ENCODE data around the gene C9orf50. TPM values are rescaled to one million over a fixed set of nuclear protein-coding genes. Genes with fewer than 3 reads are reported as not detected.
A peak's percentile ranks its signal among the peaks of the same experiment; 100 is the strongest.

C9orf50 gene
- total RNA-seq, 1 donor from 2014 or later: not detected

- TF ChIP-seq CTCF (IDR thresholded peaks at IDR 0.05; ENCODE audit: insufficient read depth, low read length, poor library complexity, severe bottlenecking): no peak
- Histone ChIP-seq H3K27me3 (ENCODE audit: control insufficient read depth, insufficient read depth, low read length) (no peaks in the 10 kb centered on the region), H3K36me3 (ENCODE audit: control insufficient read depth, insufficient read depth, low read length) (no peaks in the 10 kb centered on the region), H3K4me3 (ENCODE audit: low read depth, low read length) (no peak overlapping the region)
- no peak for DNase-seq (ENCODE audit: low read depth)
Measured at GRCh38 chr9:129631674-129632129, 10.8 kb upstream of the C9orf50 start.

GRCh38 chr9:129630967-129631673 is 10.2 kb upstream of the C9orf50 start:
- Histone ChIP-seq H3K27me3 (ENCODE audit: control insufficient read depth, insufficient read depth, low read length) (no peaks in the 10 kb centered on the region), H3K36me3 (ENCODE audit: control insufficient read depth, insufficient read depth, low read length) (no peaks in the 10 kb centered on the region), H3K4me3 (ENCODE audit: low read depth, low read length) (no peak overlapping the region)
- TF ChIP-seq CTCF (IDR thresholded peaks at IDR 0.05; ENCODE audit: insufficient read depth, low read length, poor library complexity, severe bottlenecking): no peak
- DNase-seq (ENCODE audit: low read depth): no peak

- Histone ChIP-seq H3K4me3 (ENCODE audit: low read depth, low read length) (no peak overlapping the region), H3K27me3 (ENCODE audit: control insufficient read depth, insufficient read depth, low read length) (no peaks in the 10 kb centered on the region), H3K36me3 (ENCODE audit: control insufficient read depth, insufficient read depth, low read length) (no peaks in the 10 kb centered on the region)
- no peak for DNase-seq (ENCODE audit: low read depth)
- TF ChIP-seq CTCF (IDR thresholded peaks at IDR 0.05; ENCODE audit: insufficient read depth, low read length, poor library complexity, severe bottlenecking): no peak
Measured at GRCh38 chr9:129629251-129629820, 8.4 kb upstream of the C9orf50 start.

DNA sequence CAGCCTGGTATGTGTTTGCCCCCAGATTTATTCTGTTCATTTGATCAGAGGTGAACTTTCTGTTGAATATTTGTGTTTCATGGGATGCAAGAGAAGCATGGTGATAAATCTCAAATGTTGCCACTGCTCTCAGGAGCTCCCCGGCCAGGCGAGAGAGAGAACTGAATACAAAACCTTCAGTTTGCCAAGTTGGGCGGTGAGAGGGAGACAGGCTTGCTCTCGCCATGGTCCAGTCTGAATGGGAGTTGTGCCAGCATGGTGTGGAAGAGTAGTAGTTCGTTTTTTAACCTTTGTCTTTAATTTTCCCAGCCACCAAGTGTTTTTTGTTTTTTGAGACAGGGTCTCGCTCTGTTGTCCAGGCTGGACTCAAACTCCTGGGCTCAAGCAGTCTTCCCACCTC is 7.8 kb upstream of the C9orf50 start:
- no peak for TF ChIP-seq CTCF (IDR thresholded peaks at IDR 0.05; ENCODE audit: insufficient read depth, low read length, poor library complexity, severe bottlenecking)
- DNase-seq (ENCODE audit: low read depth): no peak
- no peaks in the 10 kb centered on the region for H3K27me3 ChIP-seq (ENCODE audit: control insufficient read depth, insufficient read depth, low read length)
- H3K36me3 ChIP-seq (ENCODE audit: control insufficient read depth, insufficient read depth, low read length): no peaks in the 10 kb centered on the region
- no peak overlapping the region for H3K4me3 ChIP-seq (ENCODE audit: low read depth, low read length)

- Histone ChIP-seq H3K27me3 (ENCODE audit: control insufficient read depth, insufficient read depth, low read length) (no peaks in the 10 kb centered on the region), H3K36me3 (ENCODE audit: control insufficient read depth, insufficient read depth, low read length) (no peaks in the 10 kb centered on the region), H3K4me3 (ENCODE audit: low read depth, low read length) (peak overlapping the region; percentile 80)
- no peak for TF ChIP-seq CTCF (IDR thresholded peaks at IDR 0.05; ENCODE audit: insufficient read depth, low read length, poor library complexity, severe bottlenecking)
- DNase-seq (ENCODE audit: low read depth): no peak
Measured at GRCh38 chr9:129627556-129628440, 6.9 kb upstream of the C9orf50 start.
